ENCODE data around the gene RIC8A.

DNA sequence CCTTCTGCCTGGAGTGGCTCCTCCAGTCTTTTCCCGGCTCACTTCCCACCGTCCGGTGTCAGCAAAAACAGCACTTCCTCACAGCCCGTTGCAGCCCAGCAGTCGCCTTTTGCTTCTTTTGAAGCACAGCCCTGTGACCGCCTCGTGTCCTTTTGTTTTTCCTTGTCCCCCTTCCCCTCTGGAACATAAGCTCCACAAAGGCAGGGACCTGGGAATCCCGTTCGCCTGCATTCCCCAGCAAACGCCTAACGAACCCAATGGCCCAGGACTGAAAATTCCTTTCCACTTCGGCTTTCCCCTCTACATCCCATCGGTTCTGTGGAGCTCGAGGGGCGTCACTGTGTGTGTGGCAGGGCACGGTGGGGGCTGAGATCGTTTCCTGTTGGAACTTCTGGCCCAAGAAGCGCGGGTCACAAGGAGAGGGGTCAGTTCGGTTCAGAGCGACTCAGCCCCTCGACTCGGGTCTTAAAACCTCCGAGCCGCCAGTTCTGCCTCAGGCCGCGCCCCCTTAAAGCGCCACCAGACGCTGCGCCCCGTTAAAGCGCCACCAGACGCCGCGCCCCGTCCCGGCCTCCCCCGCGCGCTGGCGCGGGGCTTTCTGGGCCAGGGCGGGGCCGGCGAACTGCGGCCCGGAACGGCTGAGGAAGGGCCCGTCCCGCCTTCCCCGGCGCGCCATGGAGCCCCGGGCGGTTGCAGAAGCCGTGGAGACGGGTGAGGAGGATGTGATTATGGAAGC is 841 bp downstream of the RIC8A start:
- TF ChIP-seq, protein P1, sequence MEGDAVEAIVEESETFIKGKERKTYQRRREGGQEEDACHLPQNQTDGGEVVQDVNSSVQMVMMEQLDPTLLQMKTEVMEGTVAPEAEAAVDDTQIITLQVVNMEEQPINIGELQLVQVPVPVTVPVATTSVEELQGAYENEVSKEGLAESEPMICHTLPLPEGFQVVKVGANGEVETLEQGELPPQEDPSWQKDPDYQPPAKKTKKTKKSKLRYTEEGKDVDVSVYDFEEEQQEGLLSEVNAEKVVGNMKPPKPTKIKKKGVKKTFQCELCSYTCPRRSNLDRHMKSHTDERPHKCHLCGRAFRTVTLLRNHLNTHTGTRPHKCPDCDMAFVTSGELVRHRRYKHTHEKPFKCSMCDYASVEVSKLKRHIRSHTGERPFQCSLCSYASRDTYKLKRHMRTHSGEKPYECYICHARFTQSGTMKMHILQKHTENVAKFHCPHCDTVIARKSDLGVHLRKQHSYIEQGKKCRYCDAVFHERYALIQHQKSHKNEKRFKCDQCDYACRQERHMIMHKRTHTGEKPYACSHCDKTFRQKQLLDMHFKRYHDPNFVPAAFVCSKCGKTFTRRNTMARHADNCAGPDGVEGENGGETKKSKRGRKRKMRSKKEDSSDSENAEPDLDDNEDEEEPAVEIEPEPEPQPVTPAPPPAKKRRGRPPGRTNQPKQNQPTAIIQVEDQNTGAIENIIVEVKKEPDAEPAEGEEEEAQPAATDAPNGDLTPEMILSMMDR (IDR thresholded peaks at IDR 0.05), result peak in 1 of 3 experiments; percentile 25
- TF ChIP-seq POLR2A (IDR thresholded peaks at IDR 0.05; ENCODE audit: low read depth) (peak; percentile 88), POLR2AphosphoS5 (IDR thresholded peaks at IDR 0.05) (peak; percentile 83 to 89), EP300 (IDR thresholded peaks at IDR 0.05) (no peak)
